Panc1 (cell line): Measurements from ENCODE around the gene MAN2A2. TPM values are rescaled to one million over a fixed set of nuclear protein-coding genes. Genes with fewer than 3 reads are reported as not detected.

Experiments used
- ATAC-seq: fragments of 200-7000 bp; cut with Tn5 transposase; 2 replicates; pipeline ENCODE4 v1.9.1; 2020; ENCODE audit warnings: mild to moderate bottlenecking, moderate library complexity
- BruUV-seq: library from RNA; stranded (reverse); fragments of 400-500 nt; replicated peaks from 2 replicates; lab custom pipeline; 2021; lab: Mats Ljungman, UMichigan
- CTCF ChIA-PET: fragments of 300-600 bp; sonication (Branson Sonifier 250); formaldehyde crosslinking; loops from one replicate; lab custom pipeline; 2022; ENCODE audit warnings: antibody characterized with exemption; lab: Charles Lee
- POLR2A ChIA-PET: fragments of 300-600 bp; sonication (Branson Sonifier 250); formaldehyde crosslinking; loops from one replicate; lab custom pipeline; 2022; ENCODE audit warnings: antibody characterized with exemption; lab: Charles Lee
- DNase-seq: peaks from one replicate; pipeline ENCODE4 v3.0.0-alpha.2; 2010; ENCODE audit warnings: low read depth, low spot score
- H3K27ac ChIP-seq: 2 replicates; pipeline ENCODE4 v1.5.1; 2011; ENCODE audit warnings: mild to moderate bottlenecking, low read length, inconsistent platforms
- H3K27me3 ChIP-seq: fragments of 200-500 bp; sonication (Bioruptor generic); 2 replicates; pipeline ENCODE4 v1.6.0; 2014; ENCODE audit warnings: low read length, inconsistent platforms; ENCODE audit not compliant: control insufficient read depth, insufficient read depth
- H3K36me3 ChIP-seq: fragments of 200-500 bp; sonication (Bioruptor generic); 2 replicates; pipeline ENCODE4 v1.5.1; 2014; ENCODE audit warnings: inconsistent platforms, mild to moderate bottlenecking, low read length, moderate library complexity; ENCODE audit not compliant: control insufficient read depth, insufficient read depth
- H3K4me1 ChIP-seq: 2 replicates; pipeline ENCODE4 v1.5.1; 2011; ENCODE audit warnings: inconsistent platforms, mild to moderate bottlenecking, low read length, moderate library complexity; ENCODE audit not compliant: control insufficient read depth, insufficient read depth
- H3K4me3 ChIP-seq, 2 experiments: 2 replicates each; pipeline ENCODE4 v1.5.1; 2011 to 2012; ENCODE audit warnings: low read depth in 2 of 2, low read length in 2 of 2, mild to moderate bottlenecking in 2 of 2, inconsistent platforms in 1 of 2, moderate library complexity in 1 of 2
- H3K9me3 ChIP-seq: fragments of 200-500 bp; sonication (Bioruptor generic); 2 replicates; pipeline ENCODE4 v1.5.1; 2014; ENCODE audit warnings: low read depth, mild to moderate bottlenecking, inconsistent platforms, low read length, moderate library complexity; ENCODE audit not compliant: control insufficient read depth, insufficient read depth
- CTCF ChIP-seq: fragments of 450-650 bp; IDR thresholded peaks from 2 replicates; pipeline ENCODE4 v1.5.1; 2017; ENCODE audit warnings: mild to moderate bottlenecking
- POLR2AphosphoS5 ChIP-seq: IDR thresholded peaks from 2 replicates; pipeline ENCODE4 v1.6.1; 2012; ENCODE audit warnings: mild to moderate bottlenecking, low read depth, low read length, moderate library complexity
- REST ChIP-seq, 2 experiments: IDR thresholded peaks; 2 replicates each; pipeline ENCODE4 v1.6.1; 2011 to 2012; ENCODE audit warnings: low read depth in 2 of 2, control low read depth in 1 of 2, low read length in 1 of 2, mild to moderate bottlenecking in 1 of 2, moderate library complexity in 1 of 2; ENCODE audit not compliant: insufficient read depth in 1 of 2
- SIN3A ChIP-seq: IDR thresholded peaks from 2 replicates; pipeline ENCODE4 v1.6.1; 2012; ENCODE audit warnings: low read depth, mild to moderate bottlenecking, low read length, moderate library complexity, borderline replicate concordance; ENCODE audit not compliant: insufficient read depth
- TCF7L2 ChIP-seq: IDR thresholded peaks from 2 replicates; pipeline ENCODE4 v1.6.1; 2011; ENCODE audit warnings: mild to moderate bottlenecking, low read depth, low read length, inconsistent platforms
- in situ Hi-C: cut with HindIII; loops from 2 replicates; pipeline ENCODE4 v1.10.0; 2016; ENCODE audit warnings: low sequenced_read_pairs, low pct_unique_long_range_greater_than_20kb
- intact Hi-C: fragments of 100-400 bp; cut with micrococcal nuclease; formaldehyde crosslinking; loops from one replicate; pipeline ENCODE4 v1.10.0; 2022; ENCODE audit not compliant: unreplicated experiment
- total RNA-seq: library from RNA; stranded (reverse); gene quantifications from one replicate; pipeline ENCODE4 v1.2.1, GENCODE V29; 2021; ENCODE audit not compliant: unreplicated experiment

Gene MAN2A2
- total RNA-seq, 1 experiment from 2014 or later = 77.2 TPM

GRCh38 chr15:90892498-90893174 is 10.5 kb upstream of the MAN2A2 start:
- intact Hi-C loops = no loop called here

More at GRCh38 chr15:90892498-90893174, 10.5 kb upstream of the MAN2A2 start:
- ATAC-seq (no peak), DNase-seq (no peak)
- POLR2A ChIA-PET = no interaction called here
- CTCF ChIA-PET = interaction anchor here (0.6 kb wide), 1 partner anchor 177 kb away, joined by 3 read pairs; no protein-coding TSS in a partner anchor
- Histone ChIP-seq H3K9me3 (no peaks in the 10 kb centered on the region), H3K27me3 (no peaks in the 10 kb centered on the region), H3K36me3 (no peaks in the 10 kb centered on the region; the same call in 1 of the 2 replicates), H3K27ac (no peak overlapping the region), H3K4me3 (no peak overlapping the region), H3K4me1 (no peaks in the 10 kb centered on the region)
- in situ Hi-C loops = no loop called here
- no TSS peak for BruUV-seq
- no peak for TF ChIP-seq TCF7L2
- TF ChIP-seq POLR2AphosphoS5 = no peak
- TF ChIP-seq CTCF = no peak
- no peak for TF ChIP-seq REST (IDR thresholded peaks at IDR 0.05; ENCODE audit: insufficient read depth in 1 of 2, low read depth in 2 of 2, low read length in 1 of 2)
- TF ChIP-seq SIN3A = no peak
